HEK293 (cell line): ENCODE data around the gene ISX.

Source experiments
- CTCF ChIA-PET: fragments of 350-600 bp; formaldehyde crosslinking; extraction: SDS; loops from one replicate; lab custom pipeline; 2021; ENCODE audit warnings: antibody characterized with exemption; lab: Yijun Ruan, JAX
- POLR2A ChIA-PET: fragments of 300-600 bp; formaldehyde crosslinking; extraction: SDS; loops from one replicate; lab custom pipeline; 2020; ENCODE audit warnings: antibody characterized with exemption, inconsistent platforms; lab: Yijun Ruan, JAX
- H3K27ac ChIP-seq: fragments of 200-500 bp; sonication (Bioruptor generic); 2 replicates; pipeline ENCODE4 v1.5.1; 2014; ENCODE audit warnings: low read depth, low read length, control low read depth, inconsistent platforms; ENCODE audit errors: extremely low read depth
- H3K36me3 ChIP-seq, 2 experiments: fragments of 200-500 bp in 1 of 2; sonication (Bioruptor generic) in 1 of 2; 1 replicate in 1 of 2; 2 replicates in 1 of 2; pipeline ENCODE4 v1.5.1; 2014 to 2017; ENCODE audit warnings: inconsistent platforms in 2 of 2, low read length in 2 of 2; ENCODE audit not compliant: control insufficient read depth in 2 of 2, insufficient read depth in 1 of 2
- H3K4me1 ChIP-seq: fragments of 200-500 bp; sonication (Bioruptor generic); 2 replicates; pipeline ENCODE4 v1.5.1; 2014; ENCODE audit warnings: mild to moderate bottlenecking, low read length, inconsistent platforms; ENCODE audit not compliant: control insufficient read depth, insufficient read depth
- H3K4me3 ChIP-seq: 2 replicates; pipeline ENCODE4 v1.5.1; 2011; ENCODE audit warnings: low read depth, mild to moderate bottlenecking, control low read depth, low read length, moderate library complexity
- H3K9me3 ChIP-seq: fragments of 200-500 bp; sonication (Bioruptor generic); 2 replicates; pipeline ENCODE4 v1.5.1; 2014; ENCODE audit warnings: low read depth, low read length, inconsistent platforms; ENCODE audit not compliant: control insufficient read depth, insufficient read depth
- GLI4 ChIP-seq: fragments of 450-650 bp; formaldehyde crosslinking; IDR thresholded peaks from 2 replicates; pipeline ENCODE4 v1.5.1; 2016; ENCODE audit warnings: missing biosample characterization, missing genetic modification characterization
- OVOL3 ChIP-seq: fragments of 450-650 bp; formaldehyde crosslinking; IDR thresholded peaks from 2 replicates; pipeline ENCODE4 v1.5.1; 2016; ENCODE audit warnings: missing biosample characterization, missing genetic modification characterization
- WT1 ChIP-seq: fragments of 450-650 bp; formaldehyde crosslinking; IDR thresholded peaks from 2 replicates; pipeline ENCODE4 v1.5.1; 2016; ENCODE audit warnings: missing biosample characterization, missing genetic modification characterization
- ZBTB10 ChIP-seq: fragments of 450-650 bp; formaldehyde crosslinking; IDR thresholded peaks from 2 replicates; pipeline ENCODE4 v1.5.1; 2016; ENCODE audit warnings: missing biosample characterization, missing genetic modification characterization
- ZBTB26 ChIP-seq: fragments of 450-650 bp; formaldehyde crosslinking; optimal IDR thresholded peaks from 2 replicates; pipeline ENCODE3; 2016; ENCODE audit warnings: missing biosample characterization, mild to moderate bottlenecking, missing genetic modification characterization
- ZNF175 ChIP-seq: fragments of 450-650 bp; formaldehyde crosslinking; IDR thresholded peaks from 2 replicates; pipeline ENCODE4 v1.5.1; 2016; ENCODE audit warnings: missing biosample characterization, missing genetic modification characterization
- ZNF18 ChIP-seq: fragments of 450-650 bp; formaldehyde crosslinking; IDR thresholded peaks from 2 replicates; pipeline ENCODE4 v1.5.1; 2016; ENCODE audit warnings: missing biosample characterization, missing genetic modification characterization
- ZNF19 ChIP-seq: fragments of 450-650 bp; formaldehyde crosslinking; IDR thresholded peaks from 2 replicates; pipeline ENCODE4; 2016; ENCODE audit warnings: missing biosample characterization, missing genetic modification characterization, low read depth
- ZNF2 ChIP-seq: fragments of 450-650 bp; formaldehyde crosslinking; IDR thresholded peaks from 2 replicates; pipeline ENCODE4 v1.5.1; 2016; ENCODE audit warnings: missing biosample characterization, missing genetic modification characterization
- ZNF324 ChIP-seq: fragments of 450-650 bp; formaldehyde crosslinking; IDR thresholded peaks from 2 replicates; pipeline ENCODE4 v1.5.1; 2016; ENCODE audit warnings: missing biosample characterization, missing genetic modification characterization
- ZNF335 ChIP-seq: fragments of 450-650 bp; formaldehyde crosslinking; conservative IDR thresholded peaks from 2 replicates; pipeline ENCODE4 v1.5.1; 2016; ENCODE audit warnings: missing biosample characterization, missing genetic modification characterization
- ZNF518A ChIP-seq: fragments of 450-650 bp; formaldehyde crosslinking; conservative IDR thresholded peaks from 2 replicates; pipeline ENCODE4 v1.5.1; 2016; ENCODE audit warnings: low read depth, missing biosample characterization, missing genetic modification characterization
- ZNF530 ChIP-seq: fragments of 450-650 bp; formaldehyde crosslinking; IDR thresholded peaks from 2 replicates; pipeline ENCODE4 v1.5.1; 2016; ENCODE audit warnings: low read depth, missing biosample characterization, missing genetic modification characterization
- ZNF626 ChIP-seq: fragments of 450-650 bp; sonication (Bioruptor Pico); formaldehyde crosslinking; IDR thresholded peaks from 2 replicates; pipeline ENCODE4 v1.5.1; 2018; ENCODE audit warnings: missing biosample characterization, missing genetic modification characterization, inconsistent platforms
- ZNF664 ChIP-seq: fragments of 450-650 bp; formaldehyde crosslinking; IDR thresholded peaks from 2 replicates; pipeline ENCODE4 v1.5.1; 2016; ENCODE audit warnings: missing biosample characterization, missing genetic modification characterization

ISX gene

GRCh38 chr22:35053060-35053835 is 12.7 kb upstream of the ISX start (continued):
- TF ChIP-seq ZNF518A (no peak), OVOL3 (tag by site-specific recombination) (no peak), ZNF175 (tag by site-specific recombination) (no peak), ZNF530 (no peak), ZNF324 (tag by site-specific recombination) (no peak), GLI4 (tag by site-specific recombination) (no peak)

- TF ChIP-seq ZNF518A = no peak
- no peak for TF ChIP-seq ZNF18 (tag by site-specific recombination)
- TF ChIP-seq ZNF626 (tag by site-specific recombination) = no peak
- no peak for TF ChIP-seq ZBTB26 (tag by site-specific recombination)
- TF ChIP-seq ZNF335 (tag by site-specific recombination) = no peak
- TF ChIP-seq ZNF19 = no peak
- TF ChIP-seq WT1 (tag by site-specific recombination) = no peak
- no peak for TF ChIP-seq ZBTB10 (tag by site-specific recombination)
- TF ChIP-seq ZNF664 = no peak
- TF ChIP-seq ZNF2 (tag by site-specific recombination) = no peak
- TF ChIP-seq, all 188 proteins: peak for 0
- Histone ChIP-seq H3K4me3 (no peak overlapping the region), H3K9me3 (no peaks in the 10 kb centered on the region), H3K27ac (no peak overlapping the region), H3K36me3 (no peaks in the 10 kb centered on the region), H3K4me1 (no peaks in the 10 kb centered on the region)
- POLR2A ChIA-PET = no interaction called here
- CTCF ChIA-PET = interaction anchor here (0.7 kb wide), 2 partner anchors 17 to 848 kb away, joined by 3 read pairs; no protein-coding TSS in a partner anchor
Observed at GRCh38 chr22:35054064-35054463, 11.9 kb upstream of the ISX start.
